HG03045 (cell line): ENCODE measurements around the gene TMEM30B.
A peak's percentile ranks its signal among the peaks of the same experiment; 100 is the strongest.

Source experiments
- ATAC-seq: cut with Tn5 transposase; IDR thresholded peaks from one replicate; pipeline ENCODE4 v1.9.1; 2021; ENCODE audit warnings: mild to moderate bottlenecking, moderate library complexity; ENCODE audit not compliant: unreplicated experiment

The TMEM30B gene

DNA sequence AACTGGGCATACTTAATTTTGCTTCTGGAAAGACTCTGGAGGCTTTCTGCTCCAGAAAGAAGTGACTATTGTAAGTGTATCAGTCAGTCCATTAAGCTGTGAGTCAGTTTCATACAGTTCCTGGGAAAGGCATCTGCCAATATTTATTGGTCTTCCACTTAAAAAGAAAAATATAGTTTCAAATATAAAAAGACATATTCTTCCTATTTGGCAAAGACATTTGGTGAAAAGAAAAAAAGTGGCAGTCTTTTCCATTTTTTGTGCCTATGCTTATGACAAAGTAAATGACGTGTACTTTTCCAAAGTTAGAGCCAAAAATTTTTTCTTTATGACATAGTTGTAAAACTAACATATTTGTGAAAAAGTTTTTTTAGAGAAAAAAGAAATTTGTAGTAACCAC, 12.3 kb downstream of the TMEM30B start:
- no peak for ATAC-seq

DNA sequence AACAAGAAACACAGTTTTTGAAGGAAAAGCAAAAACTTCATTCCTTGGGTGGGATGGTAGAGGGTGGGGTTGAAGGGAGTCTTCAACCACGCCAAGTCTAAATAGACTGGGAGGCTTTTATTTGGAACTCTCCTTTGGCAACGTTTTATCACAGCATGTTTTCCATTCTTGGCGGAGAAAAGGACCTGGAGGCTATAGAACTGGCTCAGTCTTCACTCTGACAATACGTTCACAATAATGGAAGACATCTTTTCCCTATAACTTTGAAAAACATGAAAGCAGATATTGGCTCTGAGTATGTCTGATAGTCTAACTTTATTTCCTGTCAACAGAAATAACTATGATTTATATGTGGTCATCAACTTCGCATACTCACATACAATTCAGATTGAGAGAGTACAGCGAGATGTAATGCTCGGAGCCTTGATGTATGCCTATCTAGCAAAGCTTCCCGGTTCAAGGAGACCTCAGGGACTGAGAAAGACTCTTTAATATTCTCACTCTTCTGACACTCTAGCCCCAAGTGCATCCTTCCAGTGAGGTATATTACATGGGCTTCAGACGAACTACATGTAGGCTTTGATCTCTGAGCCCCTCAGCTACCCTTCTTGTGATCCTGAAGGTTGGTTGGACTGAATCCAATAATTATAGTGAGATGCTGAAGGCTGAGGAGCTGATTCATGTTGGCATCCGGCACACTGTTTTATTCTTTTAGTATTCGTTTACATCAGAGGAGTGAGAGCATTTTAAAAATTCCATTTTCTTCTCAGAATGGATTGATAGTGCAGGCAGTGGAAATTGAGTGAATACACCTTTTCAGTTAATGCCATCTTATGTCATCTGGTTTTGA, 14.0 kb downstream of the TMEM30B start:
- ATAC-seq = no peak

DNA sequence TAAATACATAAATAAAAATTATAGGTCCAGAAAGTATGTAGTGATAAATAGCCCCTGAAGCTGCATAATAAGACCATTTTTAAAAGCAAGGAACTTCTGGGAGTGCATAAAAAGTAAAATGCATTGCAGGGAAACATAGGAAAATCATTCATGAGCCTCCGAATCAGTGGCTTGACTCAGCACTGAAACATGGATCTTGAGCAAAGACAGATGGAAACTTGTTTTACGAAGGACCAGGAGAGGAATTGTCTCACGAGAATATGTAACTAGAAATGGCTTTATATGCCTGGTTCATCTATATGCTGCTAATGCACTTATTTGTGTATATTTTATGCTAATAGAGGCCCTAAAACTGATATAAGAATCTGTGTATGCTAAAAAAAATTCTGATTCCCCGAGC, 14.7 kb downstream of the TMEM30B start:
- ATAC-seq = no peak

DNA sequence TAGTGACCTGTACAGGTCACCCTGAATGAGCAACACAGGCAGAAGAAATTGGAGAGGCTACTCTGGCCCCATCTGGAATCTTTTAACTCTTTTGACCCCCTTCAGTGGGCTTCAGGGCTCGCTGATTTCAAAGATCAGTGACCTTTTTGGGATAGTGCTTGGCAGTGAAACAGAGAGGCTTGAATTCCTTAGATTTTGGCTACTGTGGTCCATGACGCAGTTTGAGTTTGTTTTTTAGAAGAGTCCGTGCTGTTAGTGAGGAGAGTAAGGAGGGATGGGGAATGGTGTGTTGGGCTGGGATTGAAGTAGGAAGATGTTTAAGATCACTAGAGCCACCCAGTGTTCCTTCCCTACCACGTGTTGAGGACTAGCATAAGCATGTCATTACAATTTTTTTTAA, 16.5 kb downstream of the TMEM30B start:
- ATAC-seq = no peak

DNA sequence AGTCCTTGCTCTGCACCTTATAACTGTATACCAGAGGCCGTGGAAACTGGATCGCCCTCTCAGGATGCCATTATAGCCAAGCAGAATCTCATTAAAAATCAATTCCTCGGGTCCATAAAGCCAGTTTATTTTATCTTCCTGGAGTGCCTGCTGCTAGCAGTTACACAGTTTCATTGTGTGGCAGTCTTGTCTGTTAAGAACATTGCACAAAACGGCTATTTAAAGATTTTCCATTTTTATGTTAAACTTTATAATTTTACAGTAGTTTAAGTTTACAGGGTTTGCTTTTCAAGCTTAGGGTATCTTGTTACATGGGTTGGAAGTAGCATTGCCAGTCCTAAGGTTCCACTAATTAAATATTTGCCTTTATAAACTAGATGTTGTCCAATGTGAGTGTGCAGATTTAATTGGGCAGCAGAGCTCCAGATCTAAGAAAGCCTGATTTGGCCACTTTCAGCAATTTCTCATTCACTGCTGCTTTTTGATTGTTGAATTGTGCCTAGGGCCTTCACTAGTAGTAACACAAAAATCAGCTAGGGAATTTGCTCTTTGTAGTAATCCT, 17.0 kb downstream of the TMEM30B start:
- ATAC-seq = no peak

DNA sequence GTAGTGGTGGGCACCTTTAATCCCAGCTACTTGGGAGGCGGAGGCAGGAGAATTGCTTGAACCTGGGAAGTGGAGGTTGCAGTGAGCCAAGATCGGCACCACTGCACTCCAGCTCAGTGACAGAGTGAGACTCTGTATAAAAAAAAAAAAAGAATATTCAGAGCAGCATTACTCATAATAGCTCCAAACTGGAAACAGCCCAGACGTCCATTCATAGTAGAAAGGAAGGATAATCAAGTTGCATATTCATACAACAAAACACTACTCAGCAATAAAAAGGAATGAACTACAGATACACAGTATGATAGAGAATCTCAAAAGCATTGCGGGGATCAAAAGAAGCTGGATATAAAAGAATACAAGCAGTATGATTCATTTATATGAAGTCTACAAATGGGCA, 19.1 kb downstream of the TMEM30B start:
- no peak for ATAC-seq

DNA sequence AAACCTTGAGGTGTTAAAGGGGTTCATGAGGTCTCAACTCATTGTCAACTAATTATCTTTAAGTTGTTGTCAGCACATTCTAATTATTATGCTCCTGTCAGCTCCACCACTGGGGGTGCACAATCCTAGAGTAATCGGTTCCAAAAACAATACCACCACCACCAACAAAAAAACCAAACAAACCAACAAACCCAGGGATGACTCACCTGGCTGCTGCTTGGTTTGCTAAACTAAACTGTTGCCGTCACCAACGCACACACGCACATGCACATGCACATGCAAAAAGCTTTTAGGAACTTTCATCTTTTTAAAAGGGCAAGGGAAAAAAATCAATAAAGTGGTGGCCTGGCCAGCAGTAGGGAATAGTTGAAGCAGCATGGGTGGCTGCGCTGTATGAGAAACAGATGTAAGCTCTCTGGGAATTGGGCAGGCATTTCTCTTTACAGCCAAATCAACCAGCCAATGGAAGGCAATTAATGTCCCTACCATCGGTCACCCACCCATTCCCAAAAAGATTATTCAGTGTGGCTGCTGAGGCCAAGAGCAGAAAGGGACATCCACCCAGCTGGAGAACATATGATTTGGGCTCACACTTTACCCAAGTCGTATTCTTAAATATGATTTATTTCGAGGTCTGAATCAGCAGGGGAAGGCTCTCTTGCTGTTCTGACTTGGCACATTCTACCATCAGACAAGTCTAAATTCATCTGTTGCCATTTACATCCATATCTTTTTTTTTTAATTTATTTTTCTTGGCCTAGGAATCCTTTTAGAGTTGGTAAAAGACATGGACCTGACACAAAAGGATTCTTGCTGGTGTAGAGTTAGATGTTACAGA, 20.0 kb downstream of the TMEM30B start:
- no peak for ATAC-seq

DNA sequence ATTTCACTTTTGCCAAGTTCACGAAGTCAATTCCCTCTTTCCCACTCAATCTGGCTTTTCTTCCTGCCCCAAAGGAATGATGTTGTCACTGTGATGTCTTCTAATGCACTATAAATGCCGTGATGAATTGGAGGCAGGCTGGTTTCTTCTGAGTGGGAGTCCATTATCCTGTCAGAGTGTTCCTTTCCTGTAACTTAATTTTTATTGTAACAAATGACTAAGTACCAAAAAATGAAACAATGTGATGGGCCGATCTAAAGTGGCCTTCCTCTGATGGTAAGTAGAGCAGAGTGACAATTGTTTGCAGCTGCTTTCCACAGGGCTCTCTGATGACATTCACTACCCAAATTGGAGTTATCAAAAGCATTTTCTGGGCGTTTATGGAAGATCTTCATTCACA, 22.2 kb downstream of the TMEM30B start:
- no peak for ATAC-seq

DNA sequence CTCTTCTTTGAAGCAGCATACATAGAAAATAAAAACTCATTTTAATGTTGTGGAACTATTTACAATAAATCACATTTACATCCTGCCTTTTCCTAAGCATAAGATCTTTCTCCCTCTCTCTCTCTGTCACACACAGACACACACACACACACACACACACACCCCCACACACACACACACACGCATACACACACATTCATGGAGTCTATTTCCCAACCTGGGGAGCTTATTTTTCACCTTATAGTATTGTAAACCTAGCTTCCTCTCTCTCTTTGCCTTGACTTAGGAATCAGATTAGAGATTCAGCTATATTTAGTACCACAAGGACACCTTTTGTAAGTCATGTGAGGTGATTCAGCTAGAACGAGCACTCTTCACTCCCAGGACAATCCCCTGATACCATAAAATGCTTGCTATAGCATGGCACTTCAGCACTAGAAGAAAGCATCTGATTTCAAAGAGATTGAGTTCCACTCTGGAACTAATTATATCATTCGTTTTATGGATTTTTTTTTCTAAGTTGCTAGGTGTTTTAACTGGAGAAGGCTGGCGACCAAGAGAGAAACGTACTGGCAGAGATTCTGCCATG, 23.6 kb downstream of the TMEM30B start:
- ATAC-seq = no peak

DNA sequence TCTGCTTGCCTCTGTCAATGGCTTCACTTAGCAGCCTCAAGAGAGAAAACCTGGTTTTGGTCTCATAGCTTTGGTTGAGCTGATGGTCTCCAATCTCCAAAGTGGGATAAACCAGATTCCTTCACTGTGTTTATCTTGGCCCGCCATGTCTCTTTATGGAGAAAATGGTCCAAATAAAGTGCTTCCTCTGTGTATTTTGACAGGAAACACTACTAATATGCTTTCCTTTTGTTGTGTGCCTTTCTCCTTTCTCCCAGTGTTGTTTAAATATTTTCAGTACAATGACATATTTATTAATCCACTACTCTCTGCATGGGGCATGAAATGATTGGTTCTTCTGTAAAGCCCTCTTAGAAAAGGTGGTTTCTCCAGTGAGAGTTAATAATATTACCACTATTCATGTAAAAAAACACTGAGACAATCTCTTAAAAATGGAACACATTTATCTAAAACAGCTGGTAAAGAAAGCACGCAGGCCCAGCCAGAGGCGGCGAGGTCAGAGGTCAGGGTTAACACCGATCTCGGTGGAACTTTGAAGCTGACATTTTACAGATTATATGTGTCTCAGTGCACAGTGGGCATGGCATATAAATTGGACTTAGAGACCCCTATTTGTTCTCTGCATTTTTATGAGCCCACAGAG, 24.2 kb downstream of the TMEM30B start:
- no peak for ATAC-seq

DNA sequence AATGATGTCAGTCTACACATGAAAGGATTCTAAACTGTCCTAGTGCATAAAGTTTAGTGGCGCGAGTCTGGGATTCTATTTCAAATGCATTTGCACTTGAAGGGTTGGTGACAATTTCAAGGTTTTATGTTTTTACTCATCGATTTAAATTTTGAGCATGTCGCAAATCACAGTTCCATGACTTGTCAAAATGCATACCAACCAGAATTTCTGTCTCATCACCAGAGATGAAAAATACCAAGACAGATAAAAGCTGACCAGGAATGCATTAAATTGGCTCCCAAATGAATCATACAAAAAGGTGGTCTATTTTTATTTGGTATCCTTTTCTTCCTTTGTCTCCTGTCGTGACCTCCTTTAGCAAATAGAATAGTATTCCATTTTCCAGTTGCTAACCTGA, 25.2 kb downstream of the TMEM30B start:
- ATAC-seq = no peak

DNA sequence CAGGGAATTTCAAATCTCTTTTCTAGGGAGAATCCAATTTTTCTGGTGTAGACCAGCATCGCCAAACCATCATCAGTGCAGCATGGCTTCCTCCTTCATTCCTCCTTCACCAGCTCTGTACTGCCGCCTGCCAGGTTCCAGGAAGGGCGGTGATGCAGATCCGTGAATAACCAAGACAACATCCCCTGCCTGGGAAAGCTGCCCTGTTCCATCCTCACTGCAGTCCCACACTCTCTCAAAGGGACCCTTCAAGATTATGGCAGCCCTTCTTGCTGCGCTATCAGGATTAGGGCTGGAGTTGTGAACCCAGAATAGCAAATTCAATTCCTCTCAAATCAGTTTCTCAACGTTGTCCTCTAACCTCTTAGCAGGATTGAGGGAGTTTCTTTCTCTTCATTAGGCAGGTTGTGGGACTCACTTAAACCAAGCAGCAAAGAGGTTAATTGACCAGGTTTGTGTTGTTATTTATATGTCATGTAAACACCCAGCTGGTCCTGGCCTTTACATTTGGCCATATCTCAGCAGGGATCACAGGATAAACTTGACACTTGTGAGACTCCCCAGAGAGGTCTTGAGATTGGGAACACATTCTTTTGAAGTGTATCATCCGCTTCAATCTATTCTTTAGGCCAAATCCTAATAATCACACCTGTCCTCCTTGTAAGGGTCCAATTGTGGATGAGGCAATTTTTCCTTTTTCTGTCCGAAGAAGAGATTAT, 26.2 kb downstream of the TMEM30B start:
- ATAC-seq = no peak

DNA sequence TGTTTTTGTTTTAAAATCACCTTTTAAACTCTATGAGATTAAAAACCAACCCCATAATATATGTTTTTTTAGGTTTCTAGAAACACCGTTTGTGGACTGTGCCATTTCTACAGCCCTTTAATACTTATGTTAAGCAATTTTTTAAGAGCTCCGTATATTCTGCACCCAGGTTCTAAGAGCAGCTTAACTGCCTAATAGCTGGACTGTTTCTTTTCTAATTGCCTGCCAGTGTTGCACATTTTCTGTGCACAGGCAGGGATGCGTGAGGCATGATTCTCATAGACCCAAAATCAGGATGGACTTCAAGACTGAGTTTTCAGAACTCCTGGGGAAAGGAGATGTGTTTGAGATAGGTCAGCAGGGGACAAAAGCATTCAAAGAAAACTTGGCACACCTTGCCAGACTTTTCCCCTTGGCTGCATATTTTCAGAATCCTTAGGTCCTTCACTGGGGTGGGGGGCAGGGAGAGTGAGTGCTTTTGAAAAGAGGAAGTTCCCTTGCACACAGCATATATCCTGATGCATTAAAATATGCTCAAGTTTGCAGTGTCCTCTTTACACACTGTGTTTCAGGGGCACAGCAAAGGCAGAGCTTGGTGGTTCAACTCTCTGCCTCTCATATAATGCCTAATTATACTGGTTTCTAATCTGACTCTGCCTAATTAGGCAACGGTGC, 27.9 kb downstream of the TMEM30B start:
- ATAC-seq = no peak

DNA sequence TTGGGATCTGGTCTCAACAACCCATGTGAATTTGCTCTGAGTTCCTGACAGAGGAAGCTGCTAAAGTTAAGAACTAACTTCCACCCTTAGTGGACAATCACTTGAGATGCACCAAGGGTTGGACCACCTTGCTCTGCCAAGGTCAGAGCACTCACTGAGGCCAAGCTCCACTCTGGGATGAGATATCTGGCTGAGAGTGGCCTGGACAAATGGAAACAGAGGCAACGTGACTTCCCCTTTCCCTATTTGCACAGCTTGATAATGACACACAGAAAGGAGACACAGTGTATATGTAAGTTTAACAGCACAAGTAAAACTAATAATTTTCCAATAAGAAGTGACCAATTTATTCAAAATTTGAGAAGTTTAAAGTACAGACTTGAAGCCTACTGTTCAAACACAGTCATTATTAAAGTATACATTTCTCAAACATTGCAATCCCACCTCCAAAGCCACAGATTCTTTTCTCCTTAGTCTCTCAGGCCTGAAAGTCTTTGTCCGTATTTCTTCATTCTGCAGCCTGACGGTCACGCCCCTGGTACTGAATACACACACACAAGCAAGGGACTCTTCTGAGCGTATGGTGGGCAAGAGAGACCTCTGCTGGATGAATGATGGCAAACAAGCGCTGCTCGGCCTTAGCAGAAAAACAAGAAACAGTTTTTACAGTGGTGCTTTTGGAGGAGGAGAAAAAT, 28.6 kb downstream of the TMEM30B start:
- peak; percentile 79 for ATAC-seq

DNA sequence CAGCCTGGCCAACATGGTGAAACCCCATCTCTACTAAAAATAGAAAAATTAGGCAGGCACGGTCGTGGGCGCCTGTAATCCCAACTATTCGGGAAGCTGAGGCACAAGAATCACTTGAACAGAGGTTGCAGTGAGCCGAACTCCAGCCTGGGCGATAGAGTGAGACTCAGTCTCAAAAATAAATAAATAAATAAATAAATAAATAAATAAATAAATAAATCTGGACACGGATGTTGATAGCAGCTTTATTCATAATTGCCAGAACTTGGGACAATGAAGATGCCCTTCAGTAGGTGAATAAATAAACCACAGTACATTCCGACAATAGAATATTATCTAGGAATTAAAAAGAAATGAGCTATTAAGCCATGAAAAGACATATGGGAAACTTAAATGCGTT, 31.1 kb downstream of the TMEM30B start:
- ATAC-seq = no peak

DNA sequence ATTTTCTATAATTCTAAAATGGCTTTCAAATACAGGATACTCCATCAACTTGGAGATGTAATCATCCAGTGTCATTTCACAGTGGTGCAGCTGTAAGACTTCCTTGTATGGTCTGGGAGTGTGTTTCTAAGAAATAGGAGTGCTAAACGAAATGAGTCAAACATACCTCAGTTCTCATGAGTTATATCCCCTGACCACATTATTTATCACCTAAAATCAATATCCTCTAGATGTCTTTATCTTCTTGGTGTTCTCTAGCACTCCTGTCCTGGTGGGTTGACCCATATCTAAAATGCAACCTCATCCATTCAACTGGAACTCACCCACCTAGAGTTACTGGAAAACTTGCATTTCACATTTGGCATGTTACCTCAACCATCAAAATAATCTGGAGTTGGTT, 33.2 kb downstream of the TMEM30B start:
- no peak for ATAC-seq

DNA sequence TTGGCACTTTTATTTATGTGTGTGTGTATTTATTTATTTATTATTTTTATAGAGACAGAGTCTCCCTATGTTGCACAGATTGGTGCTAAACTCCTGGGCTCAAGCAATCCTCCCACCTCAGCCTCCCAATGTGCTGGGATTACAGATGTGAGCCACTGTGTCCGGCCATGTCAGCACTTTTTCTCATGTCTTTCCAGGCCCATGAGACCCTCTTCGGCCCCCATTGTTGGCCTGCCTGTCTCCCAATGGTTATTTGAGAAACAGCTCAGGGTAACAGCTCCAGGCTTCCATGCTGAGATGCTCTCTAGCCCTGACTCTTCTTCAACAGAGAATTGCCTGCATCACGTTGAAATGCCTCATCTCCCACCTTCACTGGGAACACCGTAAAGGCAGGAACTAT, 34.4 kb downstream of the TMEM30B start:
- ATAC-seq = no peak

DNA sequence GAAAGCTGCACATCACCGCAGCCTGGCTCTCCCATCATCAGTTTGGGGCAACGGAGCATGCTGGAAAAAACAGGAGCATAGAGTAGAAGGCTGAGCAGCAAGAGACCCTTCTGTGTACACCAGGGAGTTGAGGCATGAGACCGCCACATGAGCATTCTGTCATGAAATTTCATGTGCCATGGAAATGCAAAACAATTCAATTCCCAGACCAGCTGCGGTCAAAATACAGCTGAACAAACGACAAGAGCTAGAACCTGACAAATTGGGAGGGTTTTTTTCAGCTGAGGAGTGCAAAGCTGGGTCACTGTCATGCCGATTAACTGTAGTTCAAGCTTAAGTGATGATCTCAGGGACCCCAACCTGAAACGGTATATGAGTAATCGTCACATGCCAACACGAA, 37.1 kb downstream of the TMEM30B start:
- no peak for ATAC-seq

DNA sequence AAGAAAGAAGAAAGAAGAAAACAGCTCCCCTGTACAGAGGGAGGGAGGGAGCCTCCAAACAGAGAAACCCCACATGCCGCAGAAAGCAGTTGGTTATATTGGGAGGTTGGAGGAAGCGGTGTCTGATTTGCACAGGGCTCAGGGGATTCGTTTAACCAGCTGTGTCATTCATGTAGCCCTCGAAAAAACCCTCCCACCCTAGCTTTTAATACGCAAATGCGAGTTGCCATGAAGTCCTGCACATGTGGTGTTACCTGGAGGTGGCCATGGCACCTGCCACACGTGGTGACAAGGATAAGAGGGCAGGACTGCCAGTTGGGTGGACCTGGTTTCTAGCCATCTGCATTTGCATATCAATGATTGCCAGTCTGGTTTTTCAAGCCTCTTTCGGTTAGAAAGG, 40.9 kb downstream of the TMEM30B start:
- no peak for ATAC-seq
